ENCODE results near the gene RBP3.

RBP3 gene

GRCh38 chr10:47339759-47340607 lies 8.2 kb upstream of the RBP3 start:
- DNase-seq (ENCODE audit: low spot score in 2 of 2) = no peak
- no peak overlapping the region for H3K4me3 Mint-ChIP-seq

DNA sequence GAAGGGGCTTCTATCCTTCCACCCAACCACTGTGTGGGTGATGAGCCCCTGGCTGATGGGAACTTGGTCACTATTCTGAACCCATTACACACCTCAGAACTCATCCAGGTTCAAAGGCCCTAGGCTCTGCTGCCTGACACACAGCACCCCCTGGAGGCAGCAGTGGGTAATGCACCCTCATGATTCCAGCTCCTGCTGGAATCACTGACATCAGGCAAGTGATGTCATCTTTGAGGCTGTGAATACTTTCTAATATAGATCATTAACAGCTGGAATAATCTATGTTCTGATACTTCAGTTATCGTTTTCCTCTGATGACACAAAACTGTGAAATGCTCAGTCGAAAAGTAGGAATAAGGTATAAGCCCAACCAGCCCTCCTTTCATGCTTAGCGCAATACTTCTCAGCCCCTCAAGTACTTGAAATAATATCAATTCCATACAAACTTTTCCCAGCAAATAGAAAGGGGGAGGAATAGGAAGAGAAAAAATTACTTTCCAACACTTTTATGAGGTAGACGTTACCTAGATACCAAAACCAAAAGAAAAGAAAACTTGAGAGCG lies 7.5 kb upstream of the RBP3 start:
- Mint-ChIP-seq H3K4me3 (no peak overlapping the region), H3K4me1 (no peaks in the 10 kb centered on the region), H3K36me3 (no peaks in the 10 kb centered on the region), H3K9me3 (no peaks in the 10 kb centered on the region), H3K27ac (no peak overlapping the region)
- ATAC-seq (peak; percentile 62), DNase-seq (ENCODE audit: low spot score in 2 of 2) (peak; percentile 44 to 83)

More at GRCh38 chr10:47339759-47340607, 8.2 kb upstream of the RBP3 start:
- H3K4me1 Mint-ChIP-seq = no peaks in the 10 kb centered on the region
- peak; percentile 34 for ATAC-seq
- H3K27ac Mint-ChIP-seq = no peak overlapping the region
- H3K36me3 Mint-ChIP-seq = no peaks in the 10 kb centered on the region
- no peaks in the 10 kb centered on the region for H3K9me3 Mint-ChIP-seq

DNA sequence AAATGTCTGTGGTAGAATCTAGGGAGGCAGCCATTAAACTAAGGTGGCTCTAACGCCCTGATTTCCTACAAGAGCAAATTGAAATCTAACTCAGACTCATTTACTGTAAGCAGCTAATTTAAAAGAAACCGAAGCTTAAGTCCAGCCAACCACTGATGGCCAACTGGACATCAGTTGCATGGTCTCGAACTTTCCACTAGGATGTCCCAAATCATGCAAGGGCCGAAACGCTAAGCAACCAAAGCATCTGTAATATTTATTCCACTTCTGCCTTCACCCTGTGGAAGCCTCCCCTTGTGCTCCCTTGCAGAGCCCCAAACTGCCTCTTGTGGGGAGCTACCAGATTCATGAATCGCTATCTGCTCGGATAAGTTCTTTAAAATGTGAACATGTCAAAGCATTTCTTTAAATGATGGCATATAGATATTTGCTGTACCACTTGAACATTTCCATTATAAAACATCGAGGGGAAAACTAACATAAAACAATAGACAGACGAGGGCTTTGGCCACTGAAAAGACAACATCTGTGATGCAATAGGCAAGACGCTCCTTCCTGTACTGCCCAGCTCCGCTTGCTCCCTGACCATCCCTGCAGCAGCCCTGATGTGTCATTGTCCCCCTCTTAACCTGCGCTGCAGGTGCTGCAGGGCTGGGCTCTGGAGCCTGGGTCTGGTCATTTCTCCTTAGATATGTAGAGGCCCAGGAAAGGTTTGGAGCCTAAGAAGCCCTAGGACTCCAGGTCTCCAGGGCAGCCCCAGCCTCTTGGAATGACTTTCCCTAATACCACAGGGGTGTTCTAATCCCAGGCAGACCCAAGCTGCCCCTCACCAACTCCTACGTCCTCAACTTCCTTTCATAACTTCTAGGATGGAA lies 2.9 kb upstream of the RBP3 start:
- no peaks in the 10 kb centered on the region for H3K9me3 Mint-ChIP-seq
- no peak overlapping the region for H3K27ac Mint-ChIP-seq
- H3K36me3 Mint-ChIP-seq = no peaks in the 10 kb centered on the region
- H3K4me1 Mint-ChIP-seq = no peaks in the 10 kb centered on the region
- ATAC-seq (no peak), DNase-seq (ENCODE audit: low spot score in 2 of 2) (no peak)
- no peak overlapping the region for H3K4me3 Mint-ChIP-seq

- ATAC-seq (no peak), DNase-seq (ENCODE audit: low spot score in 2 of 2) (no peak)
- Mint-ChIP-seq H3K4me1 (no peaks in the 10 kb centered on the region), H3K36me3 (no peaks in the 10 kb centered on the region), H3K9me3 (no peaks in the 10 kb centered on the region), H3K27ac (no peak overlapping the region), H3K4me3 (no peak overlapping the region)
Measured at GRCh38 chr10:47346581-47347302, 1.4 kb upstream of the RBP3 start.

DNA sequence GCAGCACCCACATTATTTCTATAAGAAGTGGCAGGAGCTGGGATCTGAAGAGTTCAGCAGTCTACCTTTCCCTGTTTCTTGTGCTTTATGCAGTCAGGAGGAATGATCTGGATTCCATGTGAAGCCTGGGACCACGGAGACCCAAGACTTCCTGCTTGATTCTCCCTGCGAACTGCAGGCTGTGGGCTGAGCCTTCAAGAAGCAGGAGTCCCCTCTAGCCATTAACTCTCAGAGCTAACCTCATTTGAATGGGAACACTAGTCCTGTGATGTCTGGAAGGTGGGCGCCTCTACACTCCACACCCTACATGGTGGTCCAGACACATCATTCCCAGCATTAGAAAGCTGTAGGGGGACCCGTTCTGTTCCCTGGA lies 874 bp upstream of the RBP3 start:
- no peak overlapping the region for H3K4me3 Mint-ChIP-seq
- ATAC-seq (no peak), DNase-seq (ENCODE audit: low spot score in 2 of 2) (no peak)
- H3K36me3 Mint-ChIP-seq = no peaks in the 10 kb centered on the region
- H3K9me3 Mint-ChIP-seq = no peaks in the 10 kb centered on the region
- no peak overlapping the region for H3K27ac Mint-ChIP-seq
- H3K4me1 Mint-ChIP-seq = no peaks in the 10 kb centered on the region

DNA sequence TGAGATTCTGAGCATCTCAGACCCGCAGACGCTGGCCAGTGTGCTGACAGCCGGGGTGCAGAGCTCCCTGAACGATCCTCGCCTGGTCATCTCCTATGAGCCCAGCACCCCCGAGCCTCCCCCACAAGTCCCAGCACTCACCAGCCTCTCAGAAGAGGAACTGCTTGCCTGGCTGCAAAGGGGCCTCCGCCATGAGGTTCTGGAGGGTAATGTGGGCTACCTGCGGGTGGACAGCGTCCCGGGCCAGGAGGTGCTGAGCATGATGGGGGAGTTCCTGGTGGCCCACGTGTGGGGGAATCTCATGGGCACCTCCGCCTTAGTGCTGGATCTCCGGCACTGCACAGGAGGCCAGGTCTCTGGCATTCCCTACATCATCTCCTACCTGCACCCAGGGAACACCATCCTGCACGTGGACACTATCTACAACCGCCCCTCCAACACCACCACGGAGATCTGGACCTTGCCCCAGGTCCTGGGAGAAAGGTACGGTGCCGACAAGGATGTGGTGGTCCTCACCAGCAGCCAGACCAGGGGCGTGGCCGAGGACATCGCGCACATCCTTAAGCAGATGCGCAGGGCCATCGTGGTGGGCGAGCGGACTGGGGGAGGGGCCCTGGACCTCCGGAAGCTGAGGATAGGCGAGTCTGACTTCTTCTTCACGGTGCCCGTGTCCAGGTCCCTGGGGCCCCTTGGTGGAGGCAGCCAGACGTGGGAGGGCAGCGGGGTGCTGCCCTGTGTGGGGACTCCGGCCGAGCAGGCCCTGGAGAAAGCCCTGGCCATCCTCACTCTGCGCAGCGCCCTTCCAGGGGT lies 703 bp downstream of the RBP3 start:
- no peak overlapping the region for H3K27ac Mint-ChIP-seq
- DNase-seq (ENCODE audit: low spot score in 2 of 2) (no peak), ATAC-seq (no peak)
- no peaks in the 10 kb centered on the region for H3K4me1 Mint-ChIP-seq
- H3K9me3 Mint-ChIP-seq = no peaks in the 10 kb centered on the region
- H3K4me3 Mint-ChIP-seq = no peak overlapping the region
- no peaks in the 10 kb centered on the region for H3K36me3 Mint-ChIP-seq

- no peak for DNase-seq (ENCODE audit: low spot score in 2 of 2)
- no peaks in the 10 kb centered on the region for H3K9me3 Mint-ChIP-seq
- no peaks in the 10 kb centered on the region for H3K36me3 Mint-ChIP-seq
- no peaks in the 10 kb centered on the region for H3K4me1 Mint-ChIP-seq
- no peak overlapping the region for H3K27ac Mint-ChIP-seq
- H3K4me3 Mint-ChIP-seq = no peak overlapping the region
- no peak for ATAC-seq
Measured at GRCh38 chr10:47349516-47349915, 1.4 kb downstream of the RBP3 start.

GRCh38 chr10:47349941-47350371 lies 1.8 kb downstream of the RBP3 start:
- Mint-ChIP-seq H3K9me3 (no peaks in the 10 kb centered on the region), H3K27ac (no peak overlapping the region), H3K4me1 (no peaks in the 10 kb centered on the region), H3K4me3 (no peak overlapping the region), H3K36me3 (no peaks in the 10 kb centered on the region)
- DNase-seq (ENCODE audit: low spot score in 2 of 2) = no peak
- no peak for ATAC-seq

- H3K9me3 Mint-ChIP-seq = no peaks in the 10 kb centered on the region
- no peak overlapping the region for H3K27ac Mint-ChIP-seq
- no peak for DNase-seq (ENCODE audit: low spot score in 2 of 2)
- no peak overlapping the region for H3K4me3 Mint-ChIP-seq
- H3K36me3 Mint-ChIP-seq = no peaks in the 10 kb centered on the region
- ATAC-seq = no peak
- H3K4me1 Mint-ChIP-seq = no peaks in the 10 kb centered on the region
Measured at GRCh38 chr10:47350671-47351640, 2.8 kb downstream of the RBP3 start.

DNA sequence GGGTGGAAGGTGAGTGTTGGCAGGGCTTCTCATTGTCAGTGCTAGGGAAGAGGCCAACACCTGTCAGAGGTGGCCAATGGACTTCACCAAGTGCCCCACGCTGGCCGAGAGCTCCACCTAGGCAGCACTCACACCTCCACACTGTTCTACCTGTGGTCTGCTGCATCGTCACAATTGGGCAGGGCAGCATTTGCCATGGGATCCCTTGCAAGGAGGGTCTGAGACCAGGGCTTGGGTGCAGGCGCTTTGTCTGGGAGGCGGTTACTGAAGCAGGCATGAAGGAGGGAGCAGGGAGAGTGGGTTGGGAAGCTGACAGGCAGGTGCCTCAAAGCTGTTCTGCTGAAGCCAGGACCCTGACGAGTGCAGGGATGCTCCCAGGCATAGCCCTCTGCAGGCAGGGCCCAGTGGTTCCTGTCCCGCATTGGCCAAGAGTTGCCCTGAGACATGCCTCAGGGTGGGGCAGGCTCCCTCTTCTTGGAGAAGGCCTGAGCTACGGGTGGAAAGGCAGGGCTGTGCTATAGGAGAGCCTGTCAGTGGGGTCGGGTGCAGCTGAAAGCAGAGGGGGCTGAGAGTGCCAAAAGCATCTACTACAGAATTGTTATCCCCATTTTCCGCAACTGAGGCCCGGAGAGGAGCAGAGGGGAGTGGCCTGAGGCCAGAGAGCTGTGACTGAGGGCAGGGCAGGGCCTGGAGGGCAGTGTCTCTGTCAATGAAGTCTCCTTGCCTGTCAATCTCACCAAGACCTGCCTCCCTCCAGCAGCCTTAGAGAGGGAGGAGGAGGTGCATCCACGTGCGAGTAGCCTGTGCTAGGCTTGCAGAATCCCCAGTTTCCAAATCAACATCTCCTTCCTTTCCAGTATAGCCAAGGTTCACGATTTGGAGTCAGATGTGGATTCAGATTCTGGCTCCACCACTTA lies 4.0 kb downstream of the RBP3 start:
- Mint-ChIP-seq H3K4me3 (no peak overlapping the region), H3K27ac (no peak overlapping the region), H3K4me1 (no peaks in the 10 kb centered on the region), H3K9me3 (no peaks in the 10 kb centered on the region), H3K36me3 (no peaks in the 10 kb centered on the region)
- DNase-seq (ENCODE audit: low spot score in 2 of 2) (no peak), ATAC-seq (no peak)

DNA sequence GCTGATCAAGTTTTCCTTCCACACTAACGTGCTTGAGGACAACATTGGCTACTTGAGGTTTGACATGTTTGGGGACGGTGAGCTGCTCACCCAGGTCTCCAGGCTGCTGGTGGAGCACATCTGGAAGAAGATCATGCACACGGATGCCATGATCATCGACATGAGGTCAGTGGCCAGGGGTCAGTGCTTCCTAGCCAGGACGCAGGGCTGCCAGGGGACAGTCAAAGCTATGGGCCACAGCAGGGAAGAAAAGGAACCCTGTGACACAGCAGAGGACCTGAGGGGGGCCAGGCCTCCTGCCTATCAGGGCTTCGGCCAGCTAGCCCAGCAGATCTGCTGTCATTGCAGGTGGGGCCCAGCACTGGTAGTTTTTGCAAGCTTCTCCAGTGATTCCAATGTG lies 5.2 kb downstream of the RBP3 start:
- no peak overlapping the region for H3K4me3 Mint-ChIP-seq
- ATAC-seq (no peak), DNase-seq (ENCODE audit: low spot score in 2 of 2) (no peak)
- no peaks in the 10 kb centered on the region for H3K4me1 Mint-ChIP-seq
- no peaks in the 10 kb centered on the region for H3K9me3 Mint-ChIP-seq
- H3K27ac Mint-ChIP-seq = no peak overlapping the region
- no peaks in the 10 kb centered on the region for H3K36me3 Mint-ChIP-seq

- H3K36me3 Mint-ChIP-seq = no peaks in the 10 kb centered on the region
- H3K4me1 Mint-ChIP-seq = no peaks in the 10 kb centered on the region
- no peak overlapping the region for H3K4me3 Mint-ChIP-seq
- ATAC-seq (no peak), DNase-seq (ENCODE audit: low spot score in 2 of 2) (no peak)
- no peak overlapping the region for H3K27ac Mint-ChIP-seq
- H3K9me3 Mint-ChIP-seq = no peaks in the 10 kb centered on the region
Measured at GRCh38 chr10:47354165-47354564, 6.0 kb downstream of the RBP3 start.

- Mint-ChIP-seq H3K27ac (no peak overlapping the region), H3K9me3 (no peaks in the 10 kb centered on the region), H3K4me1 (no peaks in the 10 kb centered on the region), H3K36me3 (no peaks in the 10 kb centered on the region), H3K4me3 (no peak overlapping the region)
- DNase-seq (ENCODE audit: low spot score in 2 of 2) (no peak), ATAC-seq (no peak)
Measured at GRCh38 chr10:47354900-47355299, 6.7 kb downstream of the RBP3 start.

Data from stimulated activated effector memory CD8-positive, alpha-beta T cell treated with anti-CD3 and anti-CD28 coated beads, Interleukin-12 subunit alpha, Interleukin-12 subunit beta, amount 100 ng/mL, for 72 hours (primary cell).